Neural cell (in vitro differentiated cells): Measurements from ENCODE around the gene ATF7IP2. TPM values are rescaled to one million over a fixed set of nuclear protein-coding genes. Genes with fewer than 3 reads are reported as not detected.

Experiments
- H2AFZ ChIP-seq: fragments of 200-600, 300-800 bp; sonication (generic), shearing (Covaris generic); 2 replicates; pipeline ENCODE4 v1.6.0; 2014; ENCODE audit warnings: low read depth, mild to moderate bottlenecking, antibody characterized with exemption, low read length, moderate library complexity
- H3F3A ChIP-seq: fragments of 200-600 bp; shearing (Covaris generic); 2 replicates; pipeline ENCODE4 v1.6.1; 2016; ENCODE audit warnings: mild to moderate bottlenecking, moderate library complexity, mixed read lengths, antibody characterized with exemption, low read length; ENCODE audit not compliant: insufficient read depth, poor library complexity, severe bottlenecking
- H3K27ac ChIP-seq: fragments of 200-600, 300-800 bp; sonication (generic), shearing (Covaris generic); 2 replicates; pipeline ENCODE4 v1.5.1; 2014; ENCODE audit warnings: mild to moderate bottlenecking, low read length, moderate library complexity
- H3K27me3 ChIP-seq: fragments of 300-800, 200-600 bp; sonication (generic), shearing (Covaris generic); 2 replicates; pipeline ENCODE4 v1.6.0; 2014; ENCODE audit warnings: mild to moderate bottlenecking, low read depth, low read length, moderate library complexity; ENCODE audit not compliant: insufficient read depth
- H3K36me3 ChIP-seq: fragments of 300-800, 200-600 bp; sonication (generic), shearing (Covaris generic); 2 replicates; pipeline ENCODE4 v1.5.1; 2014; ENCODE audit warnings: mild to moderate bottlenecking, antibody characterized with exemption, low read length, moderate library complexity; ENCODE audit not compliant: insufficient read depth
- H3K4me2 ChIP-seq: fragments of 300-800, 200-600 bp; sonication (generic), shearing (Covaris generic); 2 replicates; pipeline ENCODE4 v1.6.0; 2014; ENCODE audit warnings: mild to moderate bottlenecking, low read length
- H3K4me3 ChIP-seq: fragments of 300-800, 200-600 bp; sonication (generic), shearing (Covaris generic); 2 replicates; pipeline ENCODE4 v1.5.1; 2014; ENCODE audit warnings: mild to moderate bottlenecking, low read length, moderate library complexity
- H3K79me2 ChIP-seq: fragments of 200-600 bp; shearing (Covaris generic); replicated peaks from 2 replicates; pipeline ENCODE4 v1.6.0; 2014; ENCODE audit warnings: mild to moderate bottlenecking, low read length, moderate library complexity; ENCODE audit not compliant: insufficient read depth
- H3K9ac ChIP-seq: fragments of 300-800, 200-600 bp; sonication (generic), shearing (Covaris generic); 2 replicates; pipeline ENCODE4 v1.6.1; 2016; ENCODE audit warnings: mild to moderate bottlenecking, low read length, mixed read lengths
- H3K9me2 ChIP-seq: fragments of 200-600 bp; shearing (Covaris generic); 2 replicates; pipeline ENCODE4 v1.6.1; 2016; ENCODE audit warnings: mild to moderate bottlenecking, low read length, mixed read lengths; ENCODE audit not compliant: insufficient read depth
- H3K9me3 ChIP-seq: fragments of 200-600, 300-800 bp; sonication (generic), shearing (Covaris generic); 2 replicates; pipeline ENCODE4 v1.6.1; 2016; ENCODE audit warnings: mild to moderate bottlenecking, mixed run types, low read length, moderate library complexity, mixed read lengths
- H4K20me1 ChIP-seq: fragments of 200-600 bp; shearing (Covaris generic); 2 replicates; pipeline ENCODE4 v1.6.1; 2016; ENCODE audit warnings: mild to moderate bottlenecking, mixed run types; ENCODE audit not compliant: insufficient read depth
- CTCF ChIP-seq: fragments of 450-650 bp; IDR thresholded peaks from 2 replicates; pipeline ENCODE4 v1.5.1; 2014; ENCODE audit warnings: antibody characterized with exemption, mild to moderate bottlenecking, moderate library complexity; ENCODE audit not compliant: poor library complexity, severe bottlenecking
- EP300 ChIP-seq: fragments of 450-650 bp; conservative IDR thresholded peaks from 2 replicates; pipeline ENCODE4 v1.6.1; 2014; ENCODE audit warnings: antibody characterized with exemption, mild to moderate bottlenecking, moderate library complexity; ENCODE audit not compliant: poor library complexity, severe bottlenecking
- EZH2 ChIP-seq: fragments of 200-600, 300-800 bp; shearing (Covaris generic), sonication (generic); IDR thresholded peaks from 2 replicates; pipeline ENCODE4 v1.6.1; 2014; ENCODE audit warnings: antibody characterized with exemption, low read length, borderline replicate concordance, mild to moderate bottlenecking; ENCODE audit not compliant: insufficient read depth, poor library complexity, severe bottlenecking
- MXI1 ChIP-seq: fragments of 450-650 bp; conservative IDR thresholded peaks from 2 replicates; pipeline ENCODE4 v1.6.1; 2014; ENCODE audit warnings: antibody characterized with exemption, mild to moderate bottlenecking; ENCODE audit not compliant: poor library complexity, severe bottlenecking
- POLR2AphosphoS5 ChIP-seq: IDR thresholded peaks from 2 replicates; pipeline ENCODE4 v1.6.1; 2012
- RAD21 ChIP-seq: fragments of 450-650 bp; conservative IDR thresholded peaks from 2 replicates; pipeline ENCODE4 v1.6.1; 2014; ENCODE audit warnings: antibody characterized with exemption, mild to moderate bottlenecking, moderate library complexity
- REST ChIP-seq: IDR thresholded peaks from 2 replicates; pipeline ENCODE4 v1.6.1; 2012; ENCODE audit warnings: borderline replicate concordance
- SMC3 ChIP-seq: fragments of 450-650 bp; conservative IDR thresholded peaks from 2 replicates; pipeline ENCODE4 v1.6.1; 2014; ENCODE audit warnings: antibody characterized with exemption, mild to moderate bottlenecking, moderate library complexity; ENCODE audit not compliant: poor library complexity
- TAF1 ChIP-seq: IDR thresholded peaks from 2 replicates; pipeline ENCODE4 v1.6.1; 2012; ENCODE audit warnings: low read depth
- polyA plus RNA-seq: library from polyadenylated mRNA; depleted of rRNA; stranded (reverse); fragments of >200 nt; gene quantifications from 2 replicates; pipeline ENCODE4 v1.2.3, GENCODE V29; 2014

The ATF7IP2 gene
- polyA plus RNA-seq, 1 donor from 2014 or later: 20.9 TPM

- no peak overlapping the region for H3K4me2 ChIP-seq
- no peaks in the 10 kb centered on the region for H3K79me2 ChIP-seq
- TF ChIP-seq EZH2 (no peak), TAF1 (no peak), EP300 (no peak), SMC3 (no peak), MXI1 (no peak), RAD21 (no peak)
- H3K4me3 ChIP-seq: no peak overlapping the region
- H4K20me1 ChIP-seq: no peaks in the 10 kb centered on the region
- no peaks in the 10 kb centered on the region for H3K9me3 ChIP-seq
- H3K36me3 ChIP-seq: no peaks in the 10 kb centered on the region
- H3K9ac ChIP-seq: no peak overlapping the region
- H3K9me2 ChIP-seq: no peaks in the 10 kb centered on the region
- H3K27me3 ChIP-seq: peaks cover 5% of the 10 kb centered on the region
- no peak overlapping the region for H2AFZ ChIP-seq
- no peaks in the 10 kb centered on the region for H3F3A ChIP-seq
- H3K27ac ChIP-seq: no peak overlapping the region
Measured at GRCh38 chr16:10390330-10390729, 4.5 kb downstream of the ATF7IP2 start.

- H2AFZ ChIP-seq: no peak overlapping the region
- peaks cover 5% of the 10 kb centered on the region for H3K27me3 ChIP-seq
- no peak overlapping the region for H3K4me2 ChIP-seq
- no peaks in the 10 kb centered on the region for H4K20me1 ChIP-seq
- H3K9me3 ChIP-seq: no peaks in the 10 kb centered on the region
- no peak overlapping the region for H3K9ac ChIP-seq
- H3K9me2 ChIP-seq: no peaks in the 10 kb centered on the region
- H3K36me3 ChIP-seq: no peaks in the 10 kb centered on the region
- no peak overlapping the region for H3K27ac ChIP-seq
- H3F3A ChIP-seq: no peaks in the 10 kb centered on the region
- TF ChIP-seq EZH2: no peak
- TF ChIP-seq REST: no peak
- no peak for TF ChIP-seq TAF1
- TF ChIP-seq RAD21: no peak
- no peak overlapping the region for H3K4me3 ChIP-seq
- no peaks in the 10 kb centered on the region for H3K79me2 ChIP-seq
Measured at GRCh38 chr16:10390867-10391266, 5.0 kb downstream of the ATF7IP2 start.

GRCh38 chr16:10391339-10391738, 5.5 kb downstream of the ATF7IP2 start:
- H3K9me3 ChIP-seq: no peaks in the 10 kb centered on the region

More at GRCh38 chr16:10391339-10391738, 5.5 kb downstream of the ATF7IP2 start:
- peaks cover 5% of the 10 kb centered on the region for H3K27me3 ChIP-seq
- no peak overlapping the region for H3K27ac ChIP-seq
- H3K4me2 ChIP-seq: no peak overlapping the region
- no peaks in the 10 kb centered on the region for H3K36me3 ChIP-seq
- TF ChIP-seq CTCF (no peak), EP300 (no peak), MXI1 (no peak), REST (no peak), RAD21 (no peak), POLR2AphosphoS5 (no peak)
- no peaks in the 10 kb centered on the region for H4K20me1 ChIP-seq
- no peak overlapping the region for H3K9ac ChIP-seq
- H3K79me2 ChIP-seq: no peaks in the 10 kb centered on the region
- no peak overlapping the region for H3K4me3 ChIP-seq
- H2AFZ ChIP-seq: no peak overlapping the region
- H3K9me2 ChIP-seq: no peaks in the 10 kb centered on the region
- H3F3A ChIP-seq: no peaks in the 10 kb centered on the region
